Measurements from ENCODE around the gene SLC35C1. TPM values are rescaled to one million over a fixed set of nuclear protein-coding genes. Genes with fewer than 3 reads are reported as not detected.

The SLC35C1 gene
- total RNA-seq, 3 donors from 2014 or later = 26.6 to 47.8 (median 35.6) TPM

GRCh38 chr11:45860764-45861510 lies 56.0 kb downstream of the SLC35C1 start:
- TF ChIP-seq CTCF (IDR thresholded peaks at IDR 0.05) = no peak
- peaks cover 28% of the 10 kb centered on the region for H3K4me1 ChIP-seq (ENCODE audit: low read depth)
- H3K36me3 ChIP-seq (ENCODE audit: low read depth) = peaks cover 11% of the 10 kb centered on the region
- H3K4me3 ChIP-seq = no peak overlapping the region
- intact Hi-C loops (cut with DNase I, micrococcal nuclease) = no loop called here
- DNase-seq (no peak), ATAC-seq (no peak)
- H3K9me3 ChIP-seq = no peaks in the 10 kb centered on the region

Other genes with a start within 250 kb of the SLC35C1 start
- gene CHST1, start 139.5 kb upstream of the SLC35C1 start, total RNA-seq = 1 to 10 TPM in 2 of 3 donors, under 1 TPM in 1; 0.58 to 2.8 (median 1.4) TPM
- 10 to 100 TPM; 26.0 to 52.0 (median 28.8) TPM for gene CRY2, start 42.3 kb downstream of the SLC35C1 start, total RNA-seq
- gene MAPK8IP1, start 80.5 kb downstream of the SLC35C1 start, total RNA-seq = 10 to 100 TPM in 1 of 3 donors, 1 to 10 TPM in 2; 1.6 to 12.3 (median 2.5) TPM
- gene FREY1, start 102.1 kb downstream of the SLC35C1 start, total RNA-seq = 1 to 10 TPM in 2 of 3 donors, under 1 TPM in 1; 0.81 to 2.2 (median 1.5) TPM
- gene PEX16, start 112.7 kb downstream of the SLC35C1 start, total RNA-seq = 10 to 100 TPM; 34.9 to 49.1 (median 39.7) TPM
- gene LARGE2, start 117.5 kb downstream of the SLC35C1 start, total RNA-seq = 1 to 10 TPM; 1.9 to 2.9 (median 2.3) TPM

Measured in mucosa of descending colon (tissue), 3 donors.